SK-MEL-5 (cell line): ENCODE measurements around the gene TTLL5. TPM values are rescaled to one million over a fixed set of nuclear protein-coding genes. Genes with fewer than 3 reads are reported as not detected.

Experiments
- DNase-seq: peaks from one replicate; pipeline ENCODE4 v3.0.0-alpha.2; 2016; ENCODE audit warnings: low read depth, low spot score
- in situ Hi-C: cut with HindIII; loops from 2 replicates; pipeline ENCODE4 v1.10.0; 2016; ENCODE audit warnings: low sequenced_read_pairs, high pct_unique_total_duplicates, low pct_unique_long_range_greater_than_20kb
- total RNA-seq: library from RNA; depleted of rRNA; stranded (reverse); fragments of >200 nt; shearing (Covaris generic); gene quantifications from 2 replicates; pipeline ENCODE4 v1.2.3, GENCODE V29; 2014

Gene TTLL5
- total RNA-seq, 1 experiment from 2014 or later: 10.6 TPM

DNA sequence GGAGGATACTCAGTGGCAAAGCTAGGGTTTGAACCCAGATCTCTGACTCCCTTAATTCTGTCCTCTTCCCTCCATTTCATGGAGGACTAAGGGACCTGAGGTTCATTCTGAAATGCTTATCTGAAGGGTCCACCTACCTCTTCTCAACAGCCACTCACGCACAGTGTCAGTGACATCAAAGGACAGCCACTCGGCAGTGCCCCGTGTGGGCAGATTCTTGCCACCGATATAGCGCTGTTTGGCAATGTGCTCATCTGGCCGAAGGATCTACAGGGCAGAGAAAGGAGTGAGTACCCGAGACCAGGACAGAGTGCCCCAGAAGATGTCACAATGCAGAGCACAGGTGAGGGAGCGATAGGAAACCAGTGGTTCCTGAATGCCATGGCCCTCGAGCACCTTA is 309.9 kb downstream of the TTLL5 start:
- in situ Hi-C loops: no loop called here
- no peak for DNase-seq

DNA sequence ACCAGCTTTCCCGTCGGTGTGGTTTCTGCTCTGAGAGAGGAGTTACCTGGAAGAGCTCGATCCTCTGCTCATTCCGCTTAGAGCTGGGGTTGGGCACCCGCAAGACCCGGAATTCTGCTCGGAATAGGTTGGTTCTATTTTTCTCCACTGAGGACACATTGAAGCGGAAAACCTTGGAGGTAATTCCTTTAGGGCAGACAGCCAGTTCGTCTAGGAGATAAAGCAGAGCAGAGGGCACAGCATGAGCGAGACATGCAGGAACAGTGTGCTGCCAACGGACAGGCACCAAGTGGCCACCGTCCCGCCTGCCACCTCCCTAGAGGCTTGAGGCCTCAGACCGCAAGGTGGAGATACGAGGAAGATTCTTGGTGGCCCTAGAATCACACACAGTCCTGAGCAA is 310.5 kb downstream of the TTLL5 start:
- no peak for DNase-seq
- in situ Hi-C loops: no loop called here

DNA sequence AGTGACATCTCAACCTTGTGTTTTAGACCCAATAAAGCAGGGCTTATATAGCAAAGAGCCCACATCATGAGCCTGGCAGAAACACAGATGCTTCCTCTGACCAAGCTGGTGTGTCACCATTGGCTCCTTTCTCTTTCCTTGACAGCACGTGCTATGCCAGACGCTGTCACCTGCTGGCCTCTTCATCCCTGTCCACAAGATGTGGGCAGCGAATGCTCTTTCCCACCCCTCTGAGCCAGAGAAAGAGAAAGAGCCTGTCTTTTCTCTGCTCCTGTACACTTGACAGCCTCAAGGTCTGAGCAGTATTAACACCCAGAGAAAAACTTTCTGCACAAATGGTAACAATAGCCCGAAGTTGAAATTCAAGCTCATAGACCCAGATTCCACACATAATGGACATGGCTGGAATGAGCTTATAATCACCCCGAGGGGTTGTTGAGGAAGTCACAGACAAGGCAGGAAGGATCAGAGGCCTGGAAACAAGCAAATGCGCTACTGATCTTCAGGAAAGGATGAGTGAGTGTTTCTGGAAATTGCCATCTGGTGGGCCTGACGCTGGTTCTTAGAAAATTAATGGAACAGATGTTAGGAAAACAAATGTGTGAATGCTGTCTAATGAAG is 311.9 kb downstream of the TTLL5 start:
- DNase-seq: no peak
- in situ Hi-C loops: no loop called here

DNA sequence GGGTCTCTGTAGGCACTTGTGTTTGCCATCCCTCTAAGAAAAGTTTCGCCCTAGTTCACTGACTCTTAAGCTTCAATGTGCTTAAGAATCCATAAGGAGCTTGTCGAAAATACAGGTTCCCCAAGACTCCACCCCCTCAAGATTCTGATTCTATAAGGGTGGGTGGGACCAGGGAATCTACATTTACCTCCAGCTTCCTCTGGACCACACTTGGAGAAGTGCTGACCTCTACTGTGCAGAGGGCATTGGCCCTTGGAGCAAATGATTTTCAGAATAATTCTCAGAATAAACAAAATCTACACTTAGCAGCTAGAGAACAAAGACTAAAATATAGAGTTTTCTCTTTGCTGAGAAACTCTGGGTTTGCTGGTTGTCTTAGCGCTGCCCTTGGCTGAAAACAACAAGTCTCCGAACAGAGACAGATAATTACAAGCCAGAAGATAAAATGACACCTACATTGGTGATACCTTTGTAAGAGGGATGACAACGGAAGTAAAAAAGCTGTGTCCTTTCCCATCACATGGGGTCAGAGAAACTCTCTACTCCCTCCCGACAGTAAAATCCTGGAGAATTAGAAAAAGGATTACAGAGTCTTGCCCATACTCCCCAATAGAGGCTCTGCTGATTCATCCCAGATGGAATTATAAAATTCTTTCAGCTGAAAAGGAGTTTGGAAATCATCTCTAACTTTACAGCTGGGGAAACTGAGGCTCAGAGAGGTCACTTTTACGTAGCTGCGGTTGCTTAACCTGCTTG is 316.0 kb downstream of the TTLL5 start:
- peak; percentile 8 for DNase-seq
- in situ Hi-C loops: loop anchor here (25.0 kb wide), 1 partner anchor 265 kb away; no protein-coding TSS in a partner anchor

DNA sequence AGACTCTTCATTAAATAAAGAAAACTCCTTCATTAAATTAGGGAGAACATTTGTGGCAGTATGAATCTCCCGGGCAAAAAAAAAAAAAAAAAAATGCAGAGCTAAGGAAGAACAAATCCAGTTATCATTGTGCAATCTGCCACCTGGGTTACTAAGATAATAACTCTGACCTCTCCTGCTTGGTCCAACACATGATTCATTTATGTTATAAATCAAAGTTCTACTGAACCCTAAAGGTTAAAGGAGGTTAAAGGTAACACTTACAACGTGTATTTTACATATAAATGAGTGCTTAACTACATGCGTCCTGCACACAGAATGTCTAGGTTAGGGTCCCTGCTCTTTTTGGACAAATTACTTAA is 316.5 kb downstream of the TTLL5 start:
- no peak for DNase-seq
- in situ Hi-C loops: loop anchor here (25.0 kb wide), 1 partner anchor 265 kb away; no protein-coding TSS in a partner anchor

DNA sequence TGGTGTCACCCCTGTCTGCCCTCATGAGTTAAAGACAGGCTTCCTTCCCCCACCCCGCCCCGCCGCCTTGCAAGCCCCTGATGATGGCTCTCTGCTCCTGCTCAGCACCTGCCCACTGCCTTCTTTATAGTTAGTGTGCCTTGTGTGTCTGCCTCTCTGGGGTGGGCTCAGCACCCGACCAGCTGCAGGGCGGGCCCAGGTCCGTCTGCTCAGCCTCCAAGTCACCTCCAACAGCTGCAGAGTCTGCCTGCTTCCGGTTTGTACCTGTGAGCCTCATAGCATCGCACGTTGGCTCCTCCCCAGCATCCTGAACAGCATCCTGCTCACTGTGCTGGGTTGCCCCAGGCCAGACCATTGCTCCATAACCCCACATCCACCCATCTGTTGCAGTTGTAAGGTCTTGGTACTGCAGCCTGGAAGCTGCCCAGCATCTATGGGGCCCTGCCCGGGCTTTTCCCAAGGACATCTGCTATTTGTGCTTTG is 317.2 kb downstream of the TTLL5 start:
- no peak for DNase-seq
- in situ Hi-C loops: loop anchor here (25.0 kb wide), 1 partner anchor 266 kb away; no protein-coding TSS in a partner anchor

DNA sequence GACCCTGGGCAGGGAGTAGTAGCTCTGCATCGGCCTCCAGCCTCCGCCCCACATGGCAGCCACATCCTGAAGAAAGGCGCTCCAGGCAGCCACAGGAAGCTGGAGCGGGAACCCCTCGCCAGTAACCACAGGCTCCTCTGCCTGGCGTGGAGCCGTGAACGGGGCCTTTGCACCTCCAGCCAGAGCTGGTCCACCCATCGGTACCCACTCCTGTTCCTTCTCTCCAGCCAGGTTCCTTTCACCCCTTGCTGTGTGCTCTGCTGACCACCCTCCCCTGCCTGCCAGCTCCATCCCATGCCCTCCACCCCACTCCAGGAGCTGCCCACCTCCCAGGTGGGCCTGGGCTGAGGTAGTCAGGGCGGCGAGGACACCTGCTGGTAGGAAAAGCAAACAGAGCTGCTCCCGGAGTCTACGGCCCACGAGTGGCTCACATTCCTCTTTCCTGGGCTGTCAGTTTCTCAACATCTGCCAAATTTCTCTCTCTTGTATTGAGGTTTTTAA is 318.1 kb downstream of the TTLL5 start:
- DNase-seq: peak; percentile 40

DNA sequence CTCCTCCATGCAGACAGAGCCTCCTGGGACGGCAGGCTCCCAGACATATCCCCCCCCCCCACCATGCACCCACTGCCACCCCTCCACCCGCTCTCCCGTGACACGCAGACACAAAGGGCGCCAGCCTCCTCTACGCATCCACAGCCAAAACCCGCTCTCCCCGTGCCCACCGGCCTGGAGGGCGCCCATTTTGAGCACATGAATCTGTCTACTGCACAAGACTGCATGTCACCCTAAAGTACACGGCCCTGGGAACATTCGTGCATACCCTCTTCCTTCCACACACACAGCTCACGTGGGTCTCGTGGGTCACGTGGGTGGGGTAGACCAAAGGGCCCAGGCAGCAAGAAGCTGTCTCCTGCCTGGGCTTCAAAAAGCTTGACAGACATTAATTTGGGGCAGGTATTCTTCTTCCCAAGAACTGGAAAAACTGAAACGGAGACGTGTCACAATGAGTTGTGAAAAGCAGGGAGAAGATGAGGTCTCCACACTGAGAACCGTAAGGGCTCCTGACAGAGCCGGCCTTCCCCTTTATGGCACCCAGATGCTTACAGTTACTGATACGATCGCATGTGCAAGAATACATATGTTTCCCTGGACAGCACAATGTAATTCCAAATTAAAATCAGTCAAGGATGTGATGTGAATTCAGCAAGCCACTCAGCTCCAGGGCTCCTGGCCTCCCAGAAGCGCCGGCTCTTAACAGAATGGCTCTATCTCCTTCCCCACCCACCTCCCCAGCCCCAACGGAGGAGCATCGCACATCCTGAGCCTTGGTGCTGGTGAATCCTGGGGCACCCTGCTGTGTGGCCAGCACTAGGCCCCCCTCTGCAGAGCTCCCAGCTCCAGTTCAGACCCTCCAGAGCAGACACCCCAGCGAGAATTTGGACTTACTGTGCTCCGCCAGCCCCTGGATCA is 318.9 kb downstream of the TTLL5 start:
- in situ Hi-C loops: loop anchor here (25.0 kb wide), 1 partner anchor 268 kb away; no protein-coding TSS in a partner anchor
- DNase-seq: no peak

More for the DNA sequence above, 318.1 kb downstream of the TTLL5 start:
- in situ Hi-C loops: loop anchor here (25.0 kb wide), 1 partner anchor 267 kb away; no protein-coding TSS in a partner anchor

DNA sequence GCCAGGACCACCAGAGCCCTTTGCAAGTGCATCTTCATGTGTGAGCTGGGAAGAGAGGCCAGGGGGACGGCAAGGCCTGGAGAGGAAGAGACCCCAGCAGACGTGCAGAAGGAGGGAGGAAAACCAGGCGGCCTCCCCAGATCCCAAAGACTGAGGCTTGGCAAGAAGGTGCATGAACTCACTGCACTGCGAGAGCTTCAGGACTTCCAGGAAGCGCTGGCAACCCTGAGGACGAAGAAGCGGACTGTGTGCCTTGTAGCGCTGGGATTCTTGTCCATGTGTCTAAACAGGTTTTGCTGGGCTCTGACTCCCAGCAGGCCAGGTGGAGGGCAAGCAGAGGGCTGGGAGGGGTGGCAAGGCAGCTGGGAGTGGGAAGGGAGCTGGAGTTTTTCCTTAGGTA is 319.8 kb downstream of the TTLL5 start:
- in situ Hi-C loops: loop anchor here (25.0 kb wide), 1 partner anchor 269 kb away; no protein-coding TSS in a partner anchor
- no peak for DNase-seq

DNA sequence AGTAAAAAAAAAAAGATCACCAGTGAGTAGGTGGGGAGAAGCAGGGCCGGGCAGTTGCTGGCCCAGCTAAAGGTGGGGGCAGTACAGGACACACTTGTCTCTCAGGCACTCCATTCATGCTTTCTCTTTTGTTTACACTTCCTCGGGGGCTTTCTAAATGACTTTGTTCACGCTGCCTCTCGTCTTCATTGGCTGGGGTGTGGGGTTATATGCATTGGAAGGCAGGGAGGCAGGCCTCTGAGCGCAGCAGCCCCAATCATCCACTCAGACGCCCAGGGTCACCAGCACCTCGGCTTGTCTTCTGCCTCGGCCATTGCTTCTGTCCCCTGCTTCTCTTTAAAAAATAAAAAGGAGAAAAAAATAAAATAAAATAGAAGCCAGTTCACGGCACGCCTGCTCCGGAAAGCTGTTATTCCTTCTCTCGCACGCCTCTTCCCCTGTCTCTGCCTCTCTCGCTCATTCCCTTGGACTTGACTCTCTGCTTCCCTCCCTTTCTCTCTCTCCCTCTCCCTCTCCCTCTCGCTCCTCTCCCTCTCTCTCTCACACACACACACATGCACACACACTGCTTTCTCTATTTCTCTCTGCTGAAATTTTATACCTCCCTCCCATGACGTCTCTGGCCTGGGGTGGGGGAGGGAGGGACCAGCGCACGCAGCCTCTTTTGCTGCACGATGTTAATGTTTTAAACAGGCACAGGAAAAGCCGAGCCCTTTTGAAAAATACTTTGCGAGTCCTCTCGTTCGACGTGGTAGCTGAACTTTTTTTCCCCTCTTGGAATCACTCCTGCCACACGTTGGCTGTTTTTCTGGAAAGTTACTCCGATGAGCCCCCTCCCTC is 320.6 kb downstream of the TTLL5 start, which contains the start of gene TGFB3:
TGFB3 (minus strand) TSS at position 570 of the 840 bp plus-strand sequence. CDS start 1,102 bp downstream, outside the sequence.
- DNase-seq: peak; percentile 78
- in situ Hi-C loops: loop anchor here (25.0 kb wide), 1 partner anchor 269 kb away; no protein-coding TSS in a partner anchor

DNA sequence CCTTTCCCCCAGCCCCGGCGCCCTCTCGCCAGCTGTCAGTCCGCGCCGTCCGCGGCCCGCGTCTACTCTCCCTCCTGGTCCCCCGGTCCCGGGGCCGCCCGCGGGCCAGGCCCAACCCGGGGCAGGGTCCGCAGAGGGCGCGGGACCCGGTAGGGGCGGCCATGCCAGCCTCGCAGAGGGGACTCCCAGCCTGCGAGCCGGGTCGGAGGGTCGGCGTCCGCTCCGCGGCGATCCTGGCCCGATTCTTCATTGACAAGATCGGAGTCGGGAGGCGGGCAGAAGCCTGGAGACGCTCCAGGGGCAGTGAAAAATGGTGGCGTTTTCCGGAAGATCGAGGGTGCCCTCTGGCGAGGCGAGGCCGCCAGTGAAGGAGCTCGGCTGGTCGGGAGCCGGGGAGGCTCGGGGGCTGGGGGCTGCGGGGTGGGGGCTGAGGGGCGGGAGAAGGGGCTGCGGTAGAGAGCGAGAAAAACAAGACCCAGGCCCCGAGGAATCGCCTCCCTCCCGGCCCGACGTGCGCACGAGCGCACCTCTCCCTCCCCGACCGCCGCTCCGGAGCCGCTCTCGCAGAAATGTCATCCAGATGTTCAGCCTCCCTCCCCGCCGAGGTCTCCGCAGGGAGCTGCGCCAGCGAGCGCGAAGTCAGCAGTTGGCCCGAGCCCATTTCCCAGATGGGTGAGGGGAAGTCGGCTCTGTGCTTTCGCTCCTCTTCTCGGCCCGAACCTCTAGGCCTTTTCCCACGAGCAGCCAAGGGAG is 321.4 kb downstream of the TTLL5 start:
- in situ Hi-C loops: loop anchor here (25.0 kb wide), 1 partner anchor 270 kb away; no protein-coding TSS in a partner anchor
- DNase-seq: peak; percentile 77

DNA sequence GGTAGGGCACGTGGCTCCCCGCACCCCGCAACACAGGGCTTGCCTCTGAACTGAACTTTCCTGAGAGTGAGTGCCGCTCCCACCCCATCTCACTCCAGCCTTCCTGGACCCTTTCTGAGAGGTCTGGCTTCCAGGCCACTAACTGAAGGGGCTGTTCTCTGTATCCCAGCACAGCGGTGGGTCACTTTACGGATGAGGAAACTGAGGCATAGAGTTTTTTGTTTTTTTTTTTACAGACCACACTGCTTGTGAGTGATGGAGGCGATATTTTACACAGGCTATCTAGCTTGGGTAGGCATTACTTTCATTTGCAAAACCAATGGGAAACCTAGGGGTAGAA is 321.9 kb downstream of the TTLL5 start:
- in situ Hi-C loops: loop anchor here (25.0 kb wide), 1 partner anchor 271 kb away; no protein-coding TSS in a partner anchor
- no peak for DNase-seq

DNA sequence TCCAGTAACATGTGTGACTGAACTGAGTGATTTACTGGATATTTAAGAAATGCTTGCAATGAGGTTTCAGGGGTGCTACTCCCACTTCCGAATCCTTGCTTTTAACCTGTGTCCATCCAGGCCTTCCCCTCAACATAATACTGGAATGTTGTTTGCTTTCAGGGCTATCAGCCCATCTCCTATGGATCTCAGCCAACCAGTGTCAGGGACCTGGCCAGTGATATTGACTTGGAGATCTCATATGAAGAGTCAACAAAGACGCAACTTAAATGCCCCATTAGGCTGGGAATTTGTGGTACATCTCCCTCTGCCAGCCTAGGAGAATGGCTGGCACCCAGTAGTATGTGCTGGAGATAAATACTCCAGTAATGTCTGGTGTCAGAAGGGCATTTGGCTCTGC is 323.6 kb downstream of the TTLL5 start:
- in situ Hi-C loops: loop anchor here (25.0 kb wide), 1 partner anchor 272 kb away; no protein-coding TSS in a partner anchor
- no peak for DNase-seq

DNA sequence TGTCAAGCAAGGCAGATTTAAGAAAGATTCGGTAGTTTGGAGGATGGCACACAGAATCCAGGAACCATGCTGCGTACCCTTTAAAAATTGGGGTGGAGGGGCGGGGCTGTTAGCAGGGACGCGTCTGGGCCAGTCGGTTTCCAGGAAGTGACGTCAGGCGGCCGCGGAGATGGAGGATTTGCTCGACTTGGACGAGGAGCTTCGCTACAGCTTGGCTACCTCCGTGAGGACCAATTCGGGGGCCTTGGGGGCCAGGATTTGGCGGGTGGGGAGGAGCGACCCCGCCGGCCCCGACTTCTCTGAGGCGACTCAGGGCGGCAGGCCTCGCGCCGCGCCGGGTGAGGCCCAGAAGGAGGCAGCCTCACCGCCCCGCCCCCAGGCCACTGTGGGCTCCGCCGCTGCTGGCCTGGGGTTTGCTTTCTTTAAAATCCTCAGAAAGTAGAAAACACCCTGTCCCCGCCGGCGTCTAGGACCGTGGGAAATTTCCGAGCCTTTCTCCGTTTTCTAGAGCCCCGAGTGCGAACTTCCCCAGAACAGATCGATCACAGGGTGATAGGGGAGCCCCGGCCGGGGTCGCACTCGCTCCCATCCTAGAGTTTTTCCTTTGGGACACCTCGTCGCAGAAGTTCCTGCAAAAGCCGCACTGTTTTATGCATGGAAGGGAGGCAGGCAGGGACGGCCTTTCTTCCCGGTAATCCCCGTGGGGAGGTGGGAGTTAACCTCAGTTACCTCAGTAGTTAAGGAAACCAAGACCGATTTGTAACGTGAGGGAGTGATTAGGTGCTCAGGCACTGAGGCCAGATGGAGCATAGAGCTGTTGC is 324.8 kb downstream of the TTLL5 start, which contains the start of gene IFT43:
IFT43 (plus strand) TSS at position 146 of the 821 bp plus-strand sequence; CDS start at position 170, 24 bp downstream.
- in situ Hi-C loops: loop anchor here (25.0 kb wide), 1 partner anchor 274 kb away; no protein-coding TSS in a partner anchor
- DNase-seq: peak; percentile 71

DNA sequence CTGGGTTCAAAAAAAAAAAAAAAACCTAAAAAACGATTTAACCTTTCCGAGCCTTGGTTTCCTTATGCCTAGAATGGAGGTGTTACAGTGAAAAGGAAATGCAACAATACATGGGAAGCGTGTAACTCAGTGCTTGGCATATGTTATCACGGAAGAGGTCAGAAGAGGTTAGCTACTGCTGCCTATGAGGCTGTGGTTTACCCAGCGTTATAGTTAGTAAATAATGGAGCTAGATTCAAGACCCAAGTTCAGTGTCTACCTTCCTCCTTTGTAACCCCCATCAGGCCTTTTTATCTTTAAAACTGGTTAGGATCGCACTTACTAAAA is 325.4 kb downstream of the TTLL5 start:
- DNase-seq: no peak
- in situ Hi-C loops: loop anchor here (25.0 kb wide), 1 partner anchor 274 kb away; no protein-coding TSS in a partner anchor
